ENCODE measurements around the gene PZP. TPM values are rescaled to one million over a fixed set of nuclear protein-coding genes. Genes with fewer than 3 reads are reported as not detected.

The PZP gene
- total and polyA plus RNA-seq, 11 donors = 0.08 to 1.1 (median 0.52) TPM; not detected in 1

GRCh38 chr12:9122091-9122609 lies 86.0 kb downstream of the PZP start:
- DNase-seq (no peak), ATAC-seq (no peak)
- Histone ChIP-seq H3K27me3 (no peaks in the 10 kb centered on the region), H3K4me1 (peaks cover 0 to 56% (median 38%) of the 10 kb centered on the region in 12 donors), H3K4me3 (peak overlapping the region in 4 of 12 donors; percentile 1 to 28 (median 20)), H3K36me3 (no peaks in the 10 kb centered on the region), H3K9me3 (no peaks in the 10 kb centered on the region), H3K27ac (peak overlapping the region in 6 of 12 donors; percentile 8 to 60 (median 42))
- TF ChIP-seq POLR2A (IDR thresholded peaks at IDR 0.05) = no peak
- intact Hi-C loops (cut with DNase I) = loop anchor here in 1 of 10 donors (5.0 kb wide), 1 partner anchor 45 kb away; no protein-coding TSS in a partner anchor
- 60 to 77% (median 65%) methylated on average over 3 of the region's 3 CpGs for WGBS, 4 donors

GRCh38 chr12:9120487-9121184 lies 87.6 kb downstream of the PZP start:
- Histone ChIP-seq H3K4me1 (peaks cover 3 to 71% (median 48%) of the 10 kb centered on the region in 12 donors), H3K4me3 (no peak overlapping the region), H3K27ac (peak overlapping the region in 4 of 12 donors; percentile 13 to 90 (median 49)), H3K27me3 (no peaks in the 10 kb centered on the region), H3K36me3 (no peaks in the 10 kb centered on the region), H3K9me3 (no peaks in the 10 kb centered on the region)
- DNase-seq = no peak
- no peak for TF ChIP-seq POLR2A (IDR thresholded peaks at IDR 0.05)
- no peak for TF ChIP-seq CTCF (IDR thresholded peaks at IDR 0.05)
- intact Hi-C loops (cut with DNase I) = loop anchor here in 1 of 10 donors (5.0 kb wide), 1 partner anchor 47 kb away; no protein-coding TSS in a partner anchor
- WGBS, 4 donors = 84 to 95% (median 88%) methylated on average over 10 of the region's 10 CpGs
- no peak for ATAC-seq

GRCh38 chr12:9118158-9118557 lies 90.0 kb downstream of the PZP start:
- no peaks in the 10 kb centered on the region for H3K27me3 ChIP-seq
- TF ChIP-seq POLR2A (IDR thresholded peaks at IDR 0.05) (no peak), CTCF (IDR thresholded peaks at IDR 0.05) (no peak)
- WGBS, 4 donors = 59 to 76% (median 62%) methylated on average over 3 of the region's 3 CpGs
- no peak for DNase-seq
- H3K27ac ChIP-seq = peak overlapping the region; percentile 73 to 90 (median 83)
- ATAC-seq = peak; percentile 13 to 70 (median 40)
- peaks cover 3 to 70% (median 39%) of the 10 kb centered on the region in 12 donors for H3K4me1 ChIP-seq
- no peaks in the 10 kb centered on the region for H3K9me3 ChIP-seq
- H3K4me3 ChIP-seq = no peak overlapping the region
- H3K36me3 ChIP-seq = peaks cover 0 to 5% (median 1%) of the 10 kb centered on the region in 9 donors
- intact Hi-C loops (cut with DNase I) = loop anchor here in 7 of 10 donors (5.0 to 10.0 kb wide), 6 partner anchors 44 to 164 kb away; no protein-coding TSS in a partner anchor

- H3K27me3 ChIP-seq = no peaks in the 10 kb centered on the region
- peak within 1 kb of the TSS; percentile 15 to 71 (median 64) for H3K4me3 ChIP-seq
- peak within 1 kb of the TSS; percentile 73 to 90 (median 83) for H3K27ac ChIP-seq
- H3K9me3 ChIP-seq = no peaks in the 10 kb centered on the region
- peak in 4 of 5 donors; percentile 38 to 72 (median 60) for DNase-seq
- ATAC-seq = peak; percentile 92 to 94 (median 92)
- peak in 1 of 2 donors; percentile 56 for TF ChIP-seq POLR2A (IDR thresholded peaks at IDR 0.05)
- TF ChIP-seq CTCF (IDR thresholded peaks at IDR 0.05) = peak in 2 of 12 donors; percentile 15
- H3K4me1 ChIP-seq = peaks cover 5 to 81% (median 37%) of the 10 kb centered on the region in 12 donors
- peaks cover 0 to 27% (median 24%) of the 10 kb centered on the region in 9 donors for H3K36me3 ChIP-seq
- intact Hi-C loops (cut with DNase I) = loop anchor here in 7 of 10 donors (2.0 to 10.0 kb wide), 8 partner anchors 46 to 166 kb away; no protein-coding TSS in a partner anchor
- WGBS, 4 donors = 4 to 20% (median 8%) methylated on average over 9 of the region's 9 CpGs
Measured at GRCh38 chr12:9115731-9116559, 92.2 kb downstream of the PZP start, which contains the start of gene A2M. Gene A2M, minus strand, starts transcription at chr12:9115919. Its CDS starts 70 bp downstream, at chr12:9115849.
